Right atrium auricular region (tissue), 2 donors: Measurements from ENCODE around the gene HES2. TPM values are rescaled to one million over a fixed set of nuclear protein-coding genes. Genes with fewer than 3 reads are reported as not detected.

Experiments
- DNase-seq: peaks from one replicate; pipeline ENCODE4 v3.0.0-alpha.2; 2019; ENCODE audit warnings: low spot score
- H3K27ac ChIP-seq, 2 donors: fragments of 200-600 bp; sonication (generic); 1 replicate in 1 of 2; 2 replicates in 1 of 2; pipeline ENCODE4 v1.5.1; 2016 to 2019
- H3K27me3 ChIP-seq, 2 donors: fragments of 200-600 bp; sonication (generic); one replicate each; pipeline versions ENCODE4 v1.5.1 to v1.6.0; 2017 to 2019
- H3K36me3 ChIP-seq: fragments of 200-600 bp; sonication (generic); one replicate; pipeline ENCODE4 v1.5.1; 2016
- H3K4me1 ChIP-seq, 2 donors: fragments of 200-600 bp; sonication (generic); one replicate each; pipeline versions ENCODE4 v1.5.1 to v1.6.0; 2017 to 2019
- H3K4me3 ChIP-seq, 2 donors: fragments of 200-600 bp; sonication (generic); 1 replicate in 1 of 2; 2 replicates in 1 of 2; pipeline ENCODE4 v1.5.1; 2017 to 2019; ENCODE audit warnings: mild to moderate bottlenecking in 1 of 2, moderate library complexity in 1 of 2
- H3K9me3 ChIP-seq, 2 donors: fragments of 200-600 bp; sonication (generic); one replicate each; pipeline ENCODE4 v1.5.1; 2019
- total RNA-seq, 2 donors: library from RNA; depleted of rRNA; stranded (reverse); fragments of >200 nt; gene quantifications; one replicate each; pipeline ENCODE4 v1.1.0, GENCODE V29; 2016
- TF ChIP-seq, protein P1 (sequence below), 2 donors: fragments of 200-600 bp; sonication (generic); IDR thresholded peaks; one replicate each; pipeline ENCODE4 v1.5.1; 2019; ENCODE audit warnings: antibody characterized with exemption in 2 of 2

The HES2 gene
- total RNA-seq, 2 donors from 2014 or later: not detected

DNA sequence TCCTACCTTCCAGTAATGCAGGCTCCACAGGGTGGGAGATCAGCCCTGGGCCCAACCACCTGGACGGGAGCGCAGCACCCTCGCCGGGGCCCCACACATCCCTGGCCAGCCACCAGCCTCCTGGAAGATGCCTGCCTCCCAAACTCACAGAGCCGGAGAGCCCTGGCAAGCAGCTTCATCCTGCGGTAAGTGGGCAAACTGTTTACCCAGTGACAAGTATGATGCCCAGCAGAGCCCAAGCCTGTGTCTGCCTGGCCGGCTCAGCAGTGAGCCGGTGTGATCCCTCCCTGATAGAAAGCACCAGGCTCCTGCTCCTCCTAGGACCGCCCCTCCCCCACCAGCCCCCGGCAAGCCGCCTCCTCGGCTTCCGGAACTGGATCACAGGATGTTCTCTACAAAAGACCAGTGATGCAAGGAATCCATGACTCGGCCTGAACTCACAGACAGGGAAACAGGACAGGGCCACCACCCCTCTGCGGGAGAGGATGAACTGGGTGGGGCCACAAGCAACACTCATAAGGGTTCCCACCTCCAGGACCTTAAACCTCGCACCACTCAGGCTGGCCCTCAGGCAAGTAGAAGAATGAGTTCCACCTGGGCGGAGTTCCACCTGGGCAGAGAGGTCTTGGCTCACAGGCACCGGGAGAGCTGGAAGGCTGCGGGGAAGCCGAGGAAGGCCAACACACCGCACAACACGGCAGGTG is 34.1 kb downstream of the HES2 start:
- peaks cover 0 to 19% of the 10 kb centered on the region in 2 donors for H3K4me1 ChIP-seq
- TF ChIP-seq, protein P1, sequence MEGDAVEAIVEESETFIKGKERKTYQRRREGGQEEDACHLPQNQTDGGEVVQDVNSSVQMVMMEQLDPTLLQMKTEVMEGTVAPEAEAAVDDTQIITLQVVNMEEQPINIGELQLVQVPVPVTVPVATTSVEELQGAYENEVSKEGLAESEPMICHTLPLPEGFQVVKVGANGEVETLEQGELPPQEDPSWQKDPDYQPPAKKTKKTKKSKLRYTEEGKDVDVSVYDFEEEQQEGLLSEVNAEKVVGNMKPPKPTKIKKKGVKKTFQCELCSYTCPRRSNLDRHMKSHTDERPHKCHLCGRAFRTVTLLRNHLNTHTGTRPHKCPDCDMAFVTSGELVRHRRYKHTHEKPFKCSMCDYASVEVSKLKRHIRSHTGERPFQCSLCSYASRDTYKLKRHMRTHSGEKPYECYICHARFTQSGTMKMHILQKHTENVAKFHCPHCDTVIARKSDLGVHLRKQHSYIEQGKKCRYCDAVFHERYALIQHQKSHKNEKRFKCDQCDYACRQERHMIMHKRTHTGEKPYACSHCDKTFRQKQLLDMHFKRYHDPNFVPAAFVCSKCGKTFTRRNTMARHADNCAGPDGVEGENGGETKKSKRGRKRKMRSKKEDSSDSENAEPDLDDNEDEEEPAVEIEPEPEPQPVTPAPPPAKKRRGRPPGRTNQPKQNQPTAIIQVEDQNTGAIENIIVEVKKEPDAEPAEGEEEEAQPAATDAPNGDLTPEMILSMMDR (IDR thresholded peaks at IDR 0.05): no peak
- no peak overlapping the region for H3K4me3 ChIP-seq
- H3K36me3 ChIP-seq: no peaks in the 10 kb centered on the region
- no peaks in the 10 kb centered on the region for H3K27me3 ChIP-seq
- H3K9me3 ChIP-seq: no peaks in the 10 kb centered on the region
- DNase-seq: no peak
- H3K27ac ChIP-seq: no peak overlapping the region

DNA sequence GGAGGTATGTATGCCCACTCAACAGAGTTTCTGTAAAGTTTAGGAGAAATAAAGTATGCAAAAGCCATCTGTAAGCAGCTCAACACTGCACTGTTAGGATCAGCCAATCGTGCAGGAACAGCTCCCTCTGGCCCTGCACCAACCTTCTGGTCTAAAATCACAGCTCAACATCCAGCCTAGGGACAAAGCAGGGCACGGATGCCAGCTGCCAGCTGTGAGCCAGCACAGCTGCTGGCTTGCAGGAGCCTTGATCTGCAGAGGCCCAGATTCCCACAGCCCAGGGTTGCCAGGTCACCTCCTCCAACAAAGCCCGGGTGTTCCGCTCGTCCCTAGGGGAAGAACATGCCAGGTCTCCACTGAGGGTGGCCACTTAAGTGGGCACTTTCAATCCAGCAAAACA is 34.8 kb downstream of the HES2 start:
- Histone ChIP-seq H3K27ac (no peak overlapping the region), H3K9me3 (no peaks in the 10 kb centered on the region), H3K4me3 (no peak overlapping the region), H3K4me1 (peaks cover 0 to 19% of the 10 kb centered on the region in 2 donors), H3K36me3 (no peaks in the 10 kb centered on the region), H3K27me3 (no peaks in the 10 kb centered on the region)
- no peak for DNase-seq
- TF ChIP-seq, protein P1 (IDR thresholded peaks at IDR 0.05): no peak

DNA sequence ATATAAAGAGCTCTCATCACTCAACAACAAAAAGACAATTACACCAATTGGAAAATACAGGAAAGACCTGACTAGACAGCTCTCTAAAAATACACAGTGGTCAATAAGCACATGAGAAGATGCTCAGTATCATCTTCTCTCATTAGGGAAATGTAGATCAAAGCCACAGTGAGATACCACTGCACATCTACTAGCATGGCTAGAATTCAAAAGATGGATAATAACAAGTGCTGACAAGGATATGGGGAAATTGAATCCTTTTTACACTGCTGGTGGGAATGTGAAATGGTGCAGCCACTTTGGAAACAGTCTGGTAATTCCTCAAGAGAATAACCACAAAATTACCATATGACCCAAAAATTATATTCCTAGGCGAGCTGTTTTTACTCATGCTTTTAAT is 35.6 kb downstream of the HES2 start:
- no peaks in the 10 kb centered on the region for H3K36me3 ChIP-seq
- no peaks in the 10 kb centered on the region for H3K9me3 ChIP-seq
- H3K27ac ChIP-seq: no peak overlapping the region
- peaks cover 0 to 19% of the 10 kb centered on the region in 2 donors for H3K4me1 ChIP-seq
- H3K4me3 ChIP-seq: no peak overlapping the region
- TF ChIP-seq, protein P1 (IDR thresholded peaks at IDR 0.05): no peak
- H3K27me3 ChIP-seq: no peaks in the 10 kb centered on the region
- DNase-seq: no peak

DNA sequence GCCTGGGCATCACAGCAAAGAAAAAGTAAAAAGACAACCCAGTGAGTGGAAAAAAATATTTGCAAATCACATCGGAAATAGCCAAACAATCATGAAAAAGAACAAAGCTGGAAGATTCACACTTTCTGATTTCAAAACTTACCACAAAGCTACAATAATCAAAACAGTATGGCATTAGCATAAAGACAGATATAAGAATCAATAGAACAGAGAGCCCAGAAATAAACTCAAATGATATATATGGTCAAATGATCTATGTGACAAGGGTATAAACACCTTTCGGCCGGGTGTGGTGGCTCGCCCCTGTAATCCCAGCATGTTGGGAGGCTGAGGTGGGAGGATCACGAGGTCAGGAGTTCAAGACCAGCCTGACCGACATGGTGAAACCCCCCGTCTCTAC is 39.7 kb downstream of the HES2 start:
- H3K4me1 ChIP-seq: peaks cover 0 to 5% of the 10 kb centered on the region in 2 donors
- H3K9me3 ChIP-seq: no peaks in the 10 kb centered on the region
- TF ChIP-seq, protein P1 (IDR thresholded peaks at IDR 0.05): no peak
- no peak overlapping the region for H3K4me3 ChIP-seq
- H3K27me3 ChIP-seq: no peaks in the 10 kb centered on the region
- H3K27ac ChIP-seq: no peak overlapping the region
- DNase-seq: no peak
- no peaks in the 10 kb centered on the region for H3K36me3 ChIP-seq

DNA sequence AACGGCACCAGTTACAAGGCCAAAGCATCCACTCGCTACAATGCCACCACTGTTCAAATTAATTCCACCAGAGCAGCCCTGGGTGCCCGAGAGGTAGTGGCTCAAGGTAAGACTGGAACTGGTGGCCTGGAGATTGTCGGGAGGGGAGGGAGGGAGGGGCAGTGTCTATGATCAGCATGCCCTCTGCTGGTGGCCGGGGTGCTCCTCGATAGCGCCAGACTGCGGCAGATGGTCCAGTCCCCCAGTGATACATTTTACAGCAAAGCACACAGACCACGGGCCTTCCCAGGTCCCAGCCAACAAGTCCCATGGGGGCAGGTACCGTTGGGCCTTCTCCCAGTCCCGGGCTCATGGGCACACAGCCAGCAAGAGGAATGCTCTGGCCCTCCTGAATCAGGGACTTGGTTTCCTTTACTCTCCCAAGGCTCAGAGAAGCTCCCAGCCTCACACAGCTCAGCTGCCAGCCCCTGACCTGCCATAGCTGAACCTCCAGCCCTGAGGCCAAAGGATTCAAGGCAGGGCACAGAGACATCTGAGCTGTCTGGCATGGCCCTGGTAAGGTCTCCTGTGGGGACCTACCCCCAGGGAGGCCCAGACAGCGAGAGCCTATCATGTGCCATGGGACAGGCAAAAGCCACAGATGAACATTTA is 41.5 kb downstream of the HES2 start:
- Histone ChIP-seq H3K9me3 (no peaks in the 10 kb centered on the region), H3K27ac (no peak overlapping the region), H3K27me3 (no peaks in the 10 kb centered on the region), H3K36me3 (no peaks in the 10 kb centered on the region), H3K4me3 (no peak overlapping the region), H3K4me1 (no peaks in the 10 kb centered on the region)
- TF ChIP-seq, protein P1 (IDR thresholded peaks at IDR 0.05): no peak
- DNase-seq: no peak
